ENCODE data around the gene DPH6.
"Not testable (repeated sequence)": the region's sequence is repeated elsewhere in the genome, so short reads cannot be mapped to it uniquely, and the experiment has no call there.

DPH6 gene

DNA sequence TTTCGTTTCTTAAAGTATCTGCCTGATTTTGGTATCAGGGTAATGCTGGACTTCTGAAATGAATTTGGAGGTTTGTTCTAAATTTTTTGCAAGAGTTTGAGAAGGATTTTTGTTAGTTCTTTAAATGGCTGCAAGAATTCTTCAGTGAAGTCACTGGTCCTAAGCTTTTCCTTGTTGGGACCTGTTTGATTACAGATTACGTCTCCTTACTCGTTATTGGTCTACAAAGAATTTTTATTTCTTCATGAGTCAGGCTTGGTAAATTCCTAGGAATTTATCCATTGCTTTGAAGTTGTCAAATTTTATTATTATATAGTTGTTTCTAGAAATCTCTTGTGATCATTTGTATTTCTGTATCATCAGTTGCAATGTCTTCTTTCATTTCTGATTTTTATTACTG lies 196.0 kb downstream of the DPH6 start:
- Histone ChIP-seq H3K4me1 (ENCODE audit: control insufficient read depth, insufficient read depth, low read length) (no peaks in the 10 kb centered on the region), H3K9ac (ENCODE audit: low read length) (no peak overlapping the region), H3K4me3 (ENCODE audit: low read length) (no peak overlapping the region), H3K27ac (ENCODE audit: low read depth, low read length) (no peak overlapping the region), H3K36me3 (ENCODE audit: control insufficient read depth, insufficient read depth, low read length) (no peaks in the 10 kb centered on the region), H3K27me3 (ENCODE audit: control insufficient read depth, insufficient read depth, low read length) (no peaks in the 10 kb centered on the region)

- H3K27me3 ChIP-seq (ENCODE audit: control insufficient read depth, insufficient read depth, low read length), result no peaks in the 10 kb centered on the region
- no peak overlapping the region for H3K9ac ChIP-seq (ENCODE audit: low read length)
- H3K4me1 ChIP-seq (ENCODE audit: control insufficient read depth, insufficient read depth, low read length), result no peaks in the 10 kb centered on the region
- no peak overlapping the region for H3K4me3 ChIP-seq (ENCODE audit: low read length)
- H3K27ac ChIP-seq (ENCODE audit: low read depth, low read length), result no peak overlapping the region
- no peaks in the 10 kb centered on the region for H3K36me3 ChIP-seq (ENCODE audit: control insufficient read depth, insufficient read depth, low read length)
Observed at GRCh38 chr15:35330916-35331315, 215.0 kb downstream of the DPH6 start.

GRCh38 chr15:35330048-35330695 lies 215.8 kb downstream of the DPH6 start:
- Histone ChIP-seq H3K4me1 (ENCODE audit: control insufficient read depth, insufficient read depth, low read length) (no peaks in the 10 kb centered on the region), H3K36me3 (ENCODE audit: control insufficient read depth, insufficient read depth, low read length) (no peaks in the 10 kb centered on the region), H3K27ac (ENCODE audit: low read depth, low read length) (no peak overlapping the region), H3K27me3 (ENCODE audit: control insufficient read depth, insufficient read depth, low read length) (no peaks in the 10 kb centered on the region), H3K4me3 (ENCODE audit: low read length) (no peak overlapping the region), H3K9ac (ENCODE audit: low read length) (no peak overlapping the region)

- Histone ChIP-seq H3K27me3 (ENCODE audit: control insufficient read depth, insufficient read depth, low read length) (no peaks in the 10 kb centered on the region), H3K27ac (ENCODE audit: low read depth, low read length) (no peak overlapping the region), H3K36me3 (ENCODE audit: control insufficient read depth, insufficient read depth, low read length) (no peaks in the 10 kb centered on the region), H3K4me3 (ENCODE audit: low read length) (no peak overlapping the region), H3K9ac (ENCODE audit: low read length) (no peak overlapping the region), H3K4me1 (ENCODE audit: control insufficient read depth, insufficient read depth, low read length) (no peaks in the 10 kb centered on the region)
Observed at GRCh38 chr15:35329521-35329961, 216.4 kb downstream of the DPH6 start.

GRCh38 chr15:35328836-35329235 lies 217.1 kb downstream of the DPH6 start:
- H3K4me1 ChIP-seq (ENCODE audit: control insufficient read depth, insufficient read depth, low read length); H3K4me3 ChIP-seq (ENCODE audit: low read length); H3K36me3 ChIP-seq (ENCODE audit: control insufficient read depth, insufficient read depth, low read length); H3K27me3 ChIP-seq (ENCODE audit: control insufficient read depth, insufficient read depth, low read length); H3K9ac ChIP-seq (ENCODE audit: low read length); H3K27ac ChIP-seq (ENCODE audit: low read depth, low read length): not testable (repeated sequence)

GRCh38 chr15:35327789-35328188 lies 218.2 kb downstream of the DPH6 start:
- H3K27me3 ChIP-seq (ENCODE audit: control insufficient read depth, insufficient read depth, low read length), result no peaks in the 10 kb centered on the region
- no peaks in the 10 kb centered on the region for H3K4me1 ChIP-seq (ENCODE audit: control insufficient read depth, insufficient read depth, low read length)
- no peaks in the 10 kb centered on the region for H3K36me3 ChIP-seq (ENCODE audit: control insufficient read depth, insufficient read depth, low read length)
- no peak overlapping the region for H3K4me3 ChIP-seq (ENCODE audit: low read length)
- no peak overlapping the region for H3K9ac ChIP-seq (ENCODE audit: low read length)
- no peak overlapping the region for H3K27ac ChIP-seq (ENCODE audit: low read depth, low read length)

DNA sequence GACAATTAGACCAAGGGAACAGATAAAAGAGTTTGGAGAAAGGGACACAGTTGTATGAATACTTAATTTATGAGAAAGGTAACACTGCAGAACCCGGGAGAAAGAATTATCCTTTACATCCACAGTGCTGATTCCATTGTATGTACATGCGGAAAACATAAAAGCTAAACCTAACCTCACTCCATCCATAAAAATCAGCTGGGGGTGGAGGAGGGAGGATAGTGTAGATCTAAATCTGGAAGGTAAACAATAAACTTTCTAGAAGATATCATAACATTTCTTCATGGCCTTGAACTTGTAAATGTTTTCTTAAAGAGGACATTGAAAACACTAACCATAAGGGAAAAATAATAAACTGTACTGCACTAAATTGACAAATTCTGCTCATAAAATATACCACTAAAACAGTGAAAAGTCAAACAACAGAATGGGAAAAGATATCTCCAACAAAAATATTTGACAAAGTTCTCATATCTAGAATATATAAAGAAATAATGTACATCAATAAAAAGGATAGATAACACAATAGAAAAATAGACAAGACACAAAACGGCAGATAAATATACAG lies 220.5 kb downstream of the DPH6 start:
- no peaks in the 10 kb centered on the region for H3K36me3 ChIP-seq (ENCODE audit: control insufficient read depth, insufficient read depth, low read length)
- H3K27ac ChIP-seq (ENCODE audit: low read depth, low read length), result no peak overlapping the region
- H3K9ac ChIP-seq (ENCODE audit: low read length), result no peak overlapping the region
- no peak overlapping the region for H3K4me3 ChIP-seq (ENCODE audit: low read length)
- H3K27me3 ChIP-seq (ENCODE audit: control insufficient read depth, insufficient read depth, low read length), result no peaks in the 10 kb centered on the region
- no peaks in the 10 kb centered on the region for H3K4me1 ChIP-seq (ENCODE audit: control insufficient read depth, insufficient read depth, low read length)

GRCh38 chr15:35323141-35323540 lies 222.8 kb downstream of the DPH6 start:
- H3K9ac ChIP-seq (ENCODE audit: low read length), result no peak overlapping the region
- H3K27ac ChIP-seq (ENCODE audit: low read depth, low read length), result no peak overlapping the region
- H3K4me1 ChIP-seq (ENCODE audit: control insufficient read depth, insufficient read depth, low read length), result no peaks in the 10 kb centered on the region
- H3K4me3 ChIP-seq (ENCODE audit: low read length), result no peak overlapping the region
- no peaks in the 10 kb centered on the region for H3K36me3 ChIP-seq (ENCODE audit: control insufficient read depth, insufficient read depth, low read length)
- H3K27me3 ChIP-seq (ENCODE audit: control insufficient read depth, insufficient read depth, low read length), result no peaks in the 10 kb centered on the region

GRCh38 chr15:35321926-35322325 lies 224.0 kb downstream of the DPH6 start:
- Histone ChIP-seq H3K27ac (ENCODE audit: low read depth, low read length) (no peak overlapping the region), H3K9ac (ENCODE audit: low read length) (no peak overlapping the region)

GRCh38 chr15:35320911-35321310 lies 225.1 kb downstream of the DPH6 start:
- H3K9ac ChIP-seq (ENCODE audit: low read length), result no peak overlapping the region
- no peaks in the 10 kb centered on the region for H3K4me1 ChIP-seq (ENCODE audit: control insufficient read depth, insufficient read depth, low read length)
- H3K4me3 ChIP-seq (ENCODE audit: low read length), result no peak overlapping the region
- H3K36me3 ChIP-seq (ENCODE audit: control insufficient read depth, insufficient read depth, low read length), result no peaks in the 10 kb centered on the region
- H3K27me3 ChIP-seq (ENCODE audit: control insufficient read depth, insufficient read depth, low read length), result no peaks in the 10 kb centered on the region
- no peak overlapping the region for H3K27ac ChIP-seq (ENCODE audit: low read depth, low read length)

More at GRCh38 chr15:35321926-35322325, 224.0 kb downstream of the DPH6 start:
- H3K27me3 ChIP-seq (ENCODE audit: control insufficient read depth, insufficient read depth, low read length), result no peaks in the 10 kb centered on the region
- H3K4me1 ChIP-seq (ENCODE audit: control insufficient read depth, insufficient read depth, low read length), result no peaks in the 10 kb centered on the region
- no peak overlapping the region for H3K4me3 ChIP-seq (ENCODE audit: low read length)
- H3K36me3 ChIP-seq (ENCODE audit: control insufficient read depth, insufficient read depth, low read length), result no peaks in the 10 kb centered on the region

Data from rectal smooth muscle tissue (tissue), 1 donor.